Upper lobe of left lung (tissue), 4 donors: Measurements from ENCODE around the gene FRYL.

ENCODE experiments used
- EP300 ChIP-seq, 4 donors: sonication (generic); formaldehyde crosslinking; IDR thresholded peaks; one replicate each; pipeline ENCODE4 v1.5.1; 2017; ENCODE audit warnings: antibody characterized with exemption in 4 of 4, control low read depth in 2 of 4
- POLR2A ChIP-seq, 4 donors: fragments of 450-650 bp; IDR thresholded peaks; one replicate each; pipeline ENCODE4 v1.5.1; 2016 to 2017; ENCODE audit warnings: antibody characterized with exemption in 4 of 4, mild to moderate bottlenecking in 2 of 4
- TF ChIP-seq, protein P1 (sequence below), 6 experiments: fragments of 450-650 bp in 4 of 6; fragments of 200-600 bp in 2 of 6; sonication (generic) in 2 of 6; IDR thresholded peaks; one replicate each; pipeline ENCODE4 v1.5.1; 2016 to 2019; ENCODE audit warnings: antibody characterized with exemption in 6 of 6

DNA sequence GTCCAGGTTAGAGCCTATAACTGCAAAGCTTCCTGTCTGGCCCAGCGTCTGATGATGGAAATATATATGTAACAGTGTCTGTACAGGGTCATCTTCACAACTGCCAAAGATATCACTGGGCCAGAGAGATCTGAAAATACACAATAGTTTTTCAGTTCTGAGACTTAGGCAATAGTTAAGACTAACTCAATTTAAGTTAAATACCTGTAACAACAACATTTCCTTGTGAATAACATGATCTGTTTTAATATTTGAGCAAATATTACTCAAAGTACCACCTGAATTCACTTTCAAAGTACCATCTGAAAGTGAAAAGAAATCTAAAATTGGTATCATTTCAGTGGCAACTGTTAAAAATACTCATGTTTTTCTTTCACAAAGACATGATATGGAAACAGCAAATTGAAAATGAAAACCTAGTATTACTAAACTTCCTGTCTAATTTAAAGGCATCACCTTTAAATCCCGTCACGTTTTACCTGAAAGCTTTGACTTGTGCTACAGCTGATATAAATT, 280.5 kb downstream of the FRYL start:
- TF ChIP-seq, protein P1, sequence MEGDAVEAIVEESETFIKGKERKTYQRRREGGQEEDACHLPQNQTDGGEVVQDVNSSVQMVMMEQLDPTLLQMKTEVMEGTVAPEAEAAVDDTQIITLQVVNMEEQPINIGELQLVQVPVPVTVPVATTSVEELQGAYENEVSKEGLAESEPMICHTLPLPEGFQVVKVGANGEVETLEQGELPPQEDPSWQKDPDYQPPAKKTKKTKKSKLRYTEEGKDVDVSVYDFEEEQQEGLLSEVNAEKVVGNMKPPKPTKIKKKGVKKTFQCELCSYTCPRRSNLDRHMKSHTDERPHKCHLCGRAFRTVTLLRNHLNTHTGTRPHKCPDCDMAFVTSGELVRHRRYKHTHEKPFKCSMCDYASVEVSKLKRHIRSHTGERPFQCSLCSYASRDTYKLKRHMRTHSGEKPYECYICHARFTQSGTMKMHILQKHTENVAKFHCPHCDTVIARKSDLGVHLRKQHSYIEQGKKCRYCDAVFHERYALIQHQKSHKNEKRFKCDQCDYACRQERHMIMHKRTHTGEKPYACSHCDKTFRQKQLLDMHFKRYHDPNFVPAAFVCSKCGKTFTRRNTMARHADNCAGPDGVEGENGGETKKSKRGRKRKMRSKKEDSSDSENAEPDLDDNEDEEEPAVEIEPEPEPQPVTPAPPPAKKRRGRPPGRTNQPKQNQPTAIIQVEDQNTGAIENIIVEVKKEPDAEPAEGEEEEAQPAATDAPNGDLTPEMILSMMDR (IDR thresholded peaks at IDR 0.05) = no peak
- no peak for TF ChIP-seq POLR2A (IDR thresholded peaks at IDR 0.05)
- TF ChIP-seq EP300 (IDR thresholded peaks at IDR 0.05) = no peak
